Esophagus mucosa (tissue), 1 donor: Measurements from ENCODE around the gene KLF5. TPM values are rescaled to one million over a fixed set of nuclear protein-coding genes. Genes with fewer than 3 reads are reported as not detected.

Experiments
- ATAC-seq: fragments of 200-7000 bp; cut with Tn5 transposase; one replicate; pipeline ENCODE4 v1.9.1; 2020
- total RNA-seq: library from RNA; stranded (reverse); gene quantifications from one replicate; pipeline ENCODE4 v1.2.4, GENCODE V29; 2023
- donor health status: DM: yes; HTN: yes; CAD: no.

The KLF5 gene
- total RNA-seq, 1 donor from 2014 or later, result 302 TPM

DNA sequence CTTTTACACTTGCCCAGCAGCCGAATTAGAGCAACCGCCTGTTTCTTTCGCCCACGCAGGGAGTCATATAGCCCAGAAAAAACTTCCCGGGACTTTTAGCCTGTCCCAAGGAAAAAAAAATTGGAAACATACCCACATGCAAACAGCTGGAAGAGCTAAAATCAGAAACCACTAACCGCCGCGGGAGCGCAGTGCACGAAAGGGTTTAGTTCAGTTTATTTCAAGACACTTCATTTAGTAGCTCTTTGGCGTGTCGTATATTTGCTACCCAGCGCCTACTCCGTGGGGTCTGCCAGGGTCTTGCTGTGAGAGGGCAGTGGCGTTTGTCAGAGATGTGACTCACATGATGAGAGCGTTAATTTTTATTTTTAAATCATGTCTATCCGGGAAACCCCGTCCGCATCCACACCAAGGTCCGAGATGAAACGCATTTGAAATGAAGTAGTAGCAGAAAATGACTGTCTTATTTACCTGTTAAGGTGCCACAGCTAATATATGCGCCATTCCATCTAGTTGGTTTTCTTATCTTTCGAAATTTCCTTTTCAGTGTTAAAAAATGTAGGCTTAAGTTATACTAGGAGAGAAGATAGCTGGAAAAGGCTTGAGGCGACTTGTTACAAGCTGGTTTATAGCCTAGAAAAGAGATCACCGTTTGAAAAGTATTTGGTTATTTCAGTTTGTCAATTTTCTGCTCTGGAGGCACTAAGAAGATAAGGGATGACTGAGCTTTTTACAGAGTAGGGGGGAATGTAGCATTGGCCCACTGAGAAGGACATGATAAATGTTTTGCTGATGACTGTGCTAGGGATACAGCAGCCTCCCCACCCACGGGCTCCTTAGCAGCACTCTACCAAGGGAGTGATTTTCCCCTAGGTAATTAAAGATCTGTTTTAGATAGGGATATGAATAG is 1.7 kb downstream of the KLF5 start:
- ATAC-seq, result no peak

DNA sequence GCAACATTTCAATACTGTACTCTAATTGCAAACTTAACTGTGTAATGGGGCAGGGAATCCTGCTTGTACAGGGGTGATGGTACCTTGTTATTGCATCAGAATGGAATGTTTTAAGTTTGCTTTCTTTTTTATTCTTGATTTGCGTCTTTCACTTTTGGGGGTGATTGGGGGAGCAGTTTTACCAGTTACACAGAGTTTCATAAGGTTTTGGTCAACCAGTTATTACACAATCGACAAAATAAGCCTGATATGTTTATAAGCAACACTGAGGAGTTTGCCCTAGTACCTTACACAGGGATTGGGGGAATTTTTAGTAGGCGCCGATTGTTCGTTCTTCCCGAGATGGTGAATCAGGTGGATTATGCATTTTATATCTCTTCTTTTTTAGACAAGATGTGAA is 2.7 kb downstream of the KLF5 start:
- ATAC-seq, result no peak

- peak; percentile 28 for ATAC-seq
Measured at GRCh38 chr13:73061876-73062275, 3.1 kb downstream of the KLF5 start.

GRCh38 chr13:73062468-73062867 is 3.7 kb downstream of the KLF5 start:
- ATAC-seq, result no peak

GRCh38 chr13:73063166-73063565 is 4.4 kb downstream of the KLF5 start:
- no peak for ATAC-seq

DNA sequence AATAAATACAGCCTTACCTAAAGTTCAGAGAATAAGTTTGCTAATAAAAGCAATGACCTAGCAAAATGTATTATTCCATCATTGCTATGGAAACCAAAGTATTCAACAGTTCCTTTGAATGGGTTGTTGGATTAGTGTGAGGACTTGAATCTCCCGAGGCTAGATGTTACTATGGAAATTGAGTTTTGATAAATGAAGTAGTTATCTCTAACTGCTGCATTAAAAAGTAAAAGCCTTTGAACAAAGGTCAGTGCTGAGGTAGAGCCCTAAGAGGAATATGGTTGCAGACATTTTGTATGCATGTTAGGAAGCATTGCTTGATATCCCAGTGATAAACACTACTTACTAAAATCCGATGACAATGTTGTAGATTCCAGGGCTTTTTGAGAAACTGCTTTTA is 6.2 kb downstream of the KLF5 start:
- ATAC-seq, result no peak

GRCh38 chr13:73065665-73066340 is 7.0 kb downstream of the KLF5 start:
- ATAC-seq, result peak; percentile 64

DNA sequence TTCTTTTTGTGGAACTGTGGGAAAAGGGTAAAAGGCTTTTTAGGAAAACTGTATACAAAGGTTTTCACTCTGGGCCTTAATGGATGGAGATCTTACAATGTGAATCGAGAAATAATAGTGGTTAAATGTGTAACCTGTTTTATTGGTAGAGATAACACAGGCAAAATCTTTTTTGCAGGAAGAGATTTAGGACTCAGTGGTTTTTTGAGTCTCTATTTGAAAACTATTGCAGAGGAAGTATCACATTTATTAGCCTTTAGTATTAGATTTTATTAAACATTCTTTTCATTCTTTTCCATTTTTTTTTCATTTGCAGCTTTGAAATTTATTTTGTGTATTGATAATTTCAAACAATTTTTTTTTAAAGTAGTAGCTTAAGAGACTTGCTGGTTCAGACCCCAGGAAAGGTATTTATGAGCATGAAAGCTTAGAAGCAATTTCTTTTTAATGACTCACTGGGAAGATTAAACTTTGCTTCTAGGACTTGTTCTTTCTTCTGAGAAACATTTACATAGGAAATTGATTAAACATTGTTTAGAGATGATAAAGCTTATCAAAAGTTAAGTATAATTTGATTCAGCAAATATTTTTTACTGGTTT is 10.5 kb downstream of the KLF5 start:
- no peak for ATAC-seq

GRCh38 chr13:73070451-73071098 is 11.8 kb downstream of the KLF5 start:
- no peak for ATAC-seq

- peak; percentile 10 for ATAC-seq
Measured at GRCh38 chr13:73072239-73072900, 13.6 kb downstream of the KLF5 start.

- ATAC-seq, result no peak
Measured at GRCh38 chr13:73073050-73073449, 14.2 kb downstream of the KLF5 start.

GRCh38 chr13:73074014-73074413 is 15.2 kb downstream of the KLF5 start:
- no peak for ATAC-seq

DNA sequence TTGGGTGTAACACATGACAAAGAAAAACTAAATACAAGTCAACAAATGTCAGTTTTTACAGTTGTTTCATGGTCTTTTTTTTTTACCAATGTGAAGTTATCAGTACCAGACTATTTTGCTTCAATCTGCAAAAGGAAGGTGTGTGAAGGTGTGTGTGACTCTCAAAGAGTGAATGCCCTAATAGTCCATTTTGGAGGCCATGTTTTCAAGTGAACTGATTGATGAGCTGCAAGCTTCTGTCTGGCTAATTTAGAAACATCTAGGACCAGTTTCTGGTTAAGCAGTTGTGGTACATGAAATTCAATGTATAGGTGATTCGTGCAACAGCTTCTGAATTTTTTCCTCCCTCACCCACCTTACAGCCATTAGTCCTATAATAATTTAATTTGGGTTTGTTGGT is 16.1 kb downstream of the KLF5 start:
- no peak for ATAC-seq

DNA sequence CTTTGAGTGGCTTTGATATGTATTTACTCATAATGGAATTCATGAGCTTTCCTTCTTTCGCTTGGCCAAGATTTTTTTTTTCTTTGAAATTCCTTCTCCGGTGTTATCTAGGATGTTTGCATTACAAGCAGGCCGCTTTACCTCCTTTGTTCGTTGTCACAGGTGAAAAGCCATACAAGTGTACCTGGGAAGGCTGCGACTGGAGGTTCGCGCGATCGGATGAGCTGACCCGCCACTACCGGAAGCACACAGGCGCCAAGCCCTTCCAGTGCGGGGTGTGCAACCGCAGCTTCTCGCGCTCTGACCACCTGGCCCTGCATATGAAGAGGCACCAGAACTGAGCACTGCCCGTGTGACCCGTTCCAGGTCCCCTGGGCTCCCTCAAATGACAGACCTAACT is 16.7 kb downstream of the KLF5 start:
- no peak for ATAC-seq

GRCh38 chr13:73075954-73076353 is 17.1 kb downstream of the KLF5 start:
- no peak for ATAC-seq

- ATAC-seq, result peak; percentile 22
Measured at GRCh38 chr13:73077865-73078264, 19.1 kb downstream of the KLF5 start.

DNA sequence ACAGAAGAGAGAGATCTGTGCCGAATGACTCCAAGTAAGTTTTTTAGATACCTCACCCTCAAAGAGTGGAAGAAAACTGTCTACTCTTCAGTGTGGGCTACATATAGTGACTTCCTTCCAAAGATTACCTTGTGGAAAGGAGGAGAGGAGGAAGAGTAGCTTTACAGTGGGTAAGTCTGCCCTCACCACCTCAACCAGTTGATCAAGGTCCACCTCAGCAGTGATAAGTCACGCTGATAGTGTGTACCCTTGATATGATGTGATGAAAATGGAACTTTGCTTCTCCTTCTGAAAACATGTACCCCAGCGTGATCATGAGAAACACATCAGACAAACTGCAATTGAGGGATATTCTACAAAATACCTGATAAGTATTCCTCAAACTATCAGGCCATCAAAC is 20.6 kb downstream of the KLF5 start:
- peak; percentile 42 for ATAC-seq

DNA sequence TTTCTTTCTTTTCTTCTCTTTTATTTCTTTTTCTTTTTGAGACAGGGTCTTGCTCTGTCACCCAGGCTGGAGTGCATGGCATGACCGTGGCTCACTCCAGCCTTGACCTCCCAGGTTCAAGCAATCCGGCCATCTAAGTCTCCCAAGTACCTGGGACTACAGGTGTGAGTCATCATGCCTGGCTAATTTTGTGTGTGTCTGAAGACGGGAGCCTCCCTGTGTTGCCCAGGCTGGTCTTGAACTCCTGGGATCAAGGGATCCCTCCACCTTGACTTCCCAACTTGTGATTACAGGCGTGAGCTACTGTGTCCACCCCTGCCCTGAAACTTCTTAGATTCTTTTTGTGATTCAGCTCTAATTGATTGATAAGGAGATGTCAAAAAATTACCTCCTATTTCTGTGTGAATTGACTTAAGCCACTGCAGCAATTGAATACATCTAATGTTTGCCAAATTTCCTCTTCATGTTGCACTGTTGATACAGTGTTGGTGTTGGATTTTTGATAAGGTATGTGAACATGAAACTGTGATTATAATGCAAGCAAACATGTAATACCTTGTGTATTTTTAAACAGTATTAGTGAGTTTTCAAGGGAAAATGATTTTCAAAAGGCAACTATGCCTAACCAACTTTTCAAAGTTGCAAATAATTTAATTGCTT is 22.6 kb downstream of the KLF5 start:
- peak; percentile 43 for ATAC-seq

- no peak for ATAC-seq
Measured at GRCh38 chr13:73082471-73082870, 23.7 kb downstream of the KLF5 start.

GRCh38 chr13:73082895-73083294 is 24.1 kb downstream of the KLF5 start:
- no peak for ATAC-seq

- ATAC-seq, result no peak
Measured at GRCh38 chr13:73088332-73088935, 29.6 kb downstream of the KLF5 start.

GRCh38 chr13:73089213-73089612 is 30.4 kb downstream of the KLF5 start:
- ATAC-seq, result no peak
